Ramos (cell line): ENCODE data around the gene UMAD1.

Source experiments
- in situ Hi-C: fragments of 300-500 bp; cut with MboI; formaldehyde crosslinking; loops from one replicate; pipeline ENCODE4 v1.14.3; 2022; ENCODE audit warnings: low sequenced_read_pairs; ENCODE audit not compliant: unreplicated experiment

The UMAD1 gene

DNA sequence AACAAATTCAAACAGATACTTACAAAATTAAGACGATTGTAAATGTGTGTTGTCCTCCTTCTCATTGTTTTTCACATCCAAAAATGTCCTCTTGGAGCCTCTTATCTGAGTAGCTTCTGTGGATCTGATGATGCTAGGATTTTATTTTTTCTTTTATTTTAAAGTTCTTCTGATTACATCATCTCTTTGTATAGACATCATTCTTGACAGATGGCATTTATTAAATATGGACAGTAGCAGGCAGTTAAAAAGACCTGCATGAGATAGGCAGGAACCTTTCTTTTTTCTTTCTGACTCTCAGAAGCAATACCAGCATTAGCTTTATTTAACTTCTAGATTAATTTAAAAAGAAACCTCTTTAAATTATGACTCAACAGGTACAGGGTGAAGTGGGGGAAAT, 77.9 kb downstream of the UMAD1 start, which contains the start of gene RPA3:
Gene RPA3 (minus strand): TSS at position 116 of the 400 bp plus-strand sequence. CDS start 78,189 bp downstream, outside the sequence.
- in situ Hi-C loops, result no loop called here

DNA sequence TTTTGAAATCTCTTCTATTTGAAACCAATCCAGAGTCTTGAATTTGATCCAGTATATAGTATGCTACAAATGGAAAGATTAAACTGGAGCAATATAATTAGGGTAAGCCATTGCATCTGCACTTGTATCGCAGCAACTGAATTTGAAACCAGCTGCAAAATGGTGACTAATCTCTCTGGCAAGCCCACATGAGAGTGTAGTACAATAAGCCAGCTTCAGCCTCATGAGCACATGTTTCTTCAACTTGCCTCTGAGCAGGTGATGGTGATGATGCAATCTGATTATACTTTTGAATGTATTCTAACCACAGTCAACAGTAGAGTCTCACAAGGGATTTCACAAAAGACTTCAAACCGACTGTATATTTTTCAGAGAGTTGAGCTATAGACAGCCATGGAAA, 78.7 kb downstream of the UMAD1 start:
- in situ Hi-C loops, result no loop called here

DNA sequence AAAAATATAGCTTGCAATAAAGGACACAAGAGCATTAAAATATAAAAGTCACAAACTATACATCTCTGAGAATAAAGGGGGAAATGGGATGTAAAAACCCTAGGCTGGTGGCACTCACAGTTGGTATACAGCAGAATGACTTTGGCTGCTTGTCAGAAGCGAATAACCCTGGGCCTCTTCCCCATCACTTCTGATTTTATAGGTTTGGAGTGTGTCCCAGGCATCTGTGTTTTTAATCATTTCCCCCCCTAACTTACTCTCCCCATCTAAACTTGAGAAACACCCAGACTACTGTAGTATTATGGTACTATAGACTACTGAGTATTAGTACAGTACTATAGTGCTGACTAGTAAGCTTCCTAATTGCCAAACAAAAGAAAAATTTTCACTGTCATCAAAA, 79.6 kb downstream of the UMAD1 start:
- in situ Hi-C loops, result no loop called here

DNA sequence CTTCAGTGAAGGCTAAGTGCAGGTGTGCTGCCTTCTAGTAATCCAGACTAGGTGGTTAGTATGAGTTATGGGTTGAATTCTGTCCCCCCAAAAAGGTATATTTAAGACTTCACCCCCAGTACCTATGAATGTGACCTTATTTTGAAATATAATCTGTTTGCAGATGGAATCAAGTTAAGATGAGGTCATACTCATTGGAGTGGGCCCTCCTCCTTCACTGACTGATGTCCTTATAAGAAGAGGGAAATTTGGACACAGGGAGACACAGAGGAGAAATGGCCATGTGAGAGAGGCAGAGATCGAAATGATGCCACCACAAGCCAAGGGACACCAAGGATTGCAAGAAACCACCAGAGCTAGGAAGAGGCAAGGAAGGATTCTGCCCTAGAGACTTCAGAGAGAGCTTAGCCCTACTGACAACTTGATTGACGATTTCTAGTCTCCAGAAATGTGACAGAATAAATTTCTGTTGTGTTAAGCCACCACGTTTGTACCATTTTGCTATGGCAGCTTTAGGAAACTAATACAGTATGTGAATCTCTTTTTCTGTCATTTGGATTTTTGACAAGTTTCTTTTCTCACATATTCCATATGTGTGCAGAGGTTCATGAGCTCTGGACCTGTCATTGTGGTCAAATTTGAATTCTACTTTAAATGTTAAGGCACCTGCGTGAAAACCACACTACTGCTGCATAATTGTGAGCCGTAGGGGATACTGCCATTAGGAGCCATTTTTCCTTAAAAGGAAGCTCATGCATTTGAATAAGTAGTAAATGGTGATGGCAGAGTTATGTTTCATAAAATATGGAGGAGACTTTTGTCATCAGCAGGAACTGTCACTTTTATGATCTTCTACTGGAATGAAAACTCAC, 80.4 kb downstream of the UMAD1 start:
- in situ Hi-C loops, result no loop called here

DNA sequence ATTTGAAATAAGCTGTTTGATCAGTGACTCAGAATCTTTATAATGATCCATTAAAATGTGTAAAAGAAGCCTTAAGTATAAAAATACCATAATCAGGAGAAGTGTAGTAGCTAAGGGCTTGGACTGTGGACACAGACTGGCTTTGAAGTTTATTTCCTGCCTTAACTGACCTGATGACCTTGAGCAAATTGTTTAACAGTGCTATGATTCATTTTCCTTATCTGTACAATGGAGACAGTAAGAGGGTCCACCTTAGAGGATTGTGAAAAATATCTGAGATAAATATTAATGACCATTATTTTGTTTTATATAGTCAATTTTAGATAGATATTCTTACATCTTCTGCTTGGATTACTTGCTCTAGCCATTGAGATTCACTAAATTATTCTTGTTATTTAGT, 91.2 kb downstream of the UMAD1 start:
- in situ Hi-C loops, result no loop called here

DNA sequence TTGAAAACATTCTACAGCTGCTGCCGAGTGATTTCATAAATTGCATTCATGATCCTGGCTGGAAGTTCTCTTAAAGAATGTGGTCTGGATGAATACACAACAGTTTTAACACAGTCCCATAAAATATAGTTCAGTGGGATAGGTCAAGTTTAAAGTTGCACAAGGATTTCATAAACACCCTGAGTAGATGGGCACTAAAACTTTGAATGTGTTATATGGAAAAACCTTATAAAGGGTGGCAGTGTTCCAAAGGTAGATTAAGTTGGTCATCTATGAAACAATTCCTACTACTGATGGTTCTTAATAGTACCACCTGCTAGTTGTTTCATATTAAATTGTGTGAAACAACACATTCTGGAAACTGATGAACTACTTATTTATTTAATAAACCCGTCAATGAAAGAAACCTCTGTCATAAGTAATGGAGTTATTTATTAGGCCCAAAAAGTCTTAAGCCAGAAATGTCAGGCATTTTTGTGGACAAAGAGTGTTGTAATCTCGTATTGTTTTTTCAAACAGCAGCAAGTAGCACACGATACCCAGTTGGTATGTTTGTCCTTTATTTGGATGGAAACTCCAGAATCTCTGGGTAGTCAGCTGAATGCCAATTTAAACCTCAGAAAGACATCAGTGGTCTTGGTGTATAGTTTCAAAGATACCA, 92.2 kb downstream of the UMAD1 start:
- in situ Hi-C loops, result no loop called here

DNA sequence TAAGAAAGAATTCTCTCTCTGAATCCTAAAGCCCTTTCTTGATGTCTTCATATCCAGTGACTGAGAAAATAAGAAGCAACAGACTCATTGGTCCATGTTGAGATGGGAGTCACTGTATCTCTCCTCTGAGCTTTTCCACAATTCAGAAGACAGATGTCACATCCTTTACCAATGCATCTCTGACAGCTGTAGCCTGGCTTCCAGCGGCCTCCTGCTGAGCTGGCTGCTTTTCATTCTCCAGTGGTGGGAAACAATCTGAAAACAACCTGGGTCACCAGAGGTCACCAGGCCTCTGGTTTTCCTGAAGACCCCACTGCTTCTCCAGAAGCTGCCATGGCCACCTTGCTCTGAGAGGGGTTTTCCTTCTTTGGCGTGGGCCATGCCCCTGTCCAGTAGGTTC, 96.1 kb downstream of the UMAD1 start:
- in situ Hi-C loops, result no loop called here

DNA sequence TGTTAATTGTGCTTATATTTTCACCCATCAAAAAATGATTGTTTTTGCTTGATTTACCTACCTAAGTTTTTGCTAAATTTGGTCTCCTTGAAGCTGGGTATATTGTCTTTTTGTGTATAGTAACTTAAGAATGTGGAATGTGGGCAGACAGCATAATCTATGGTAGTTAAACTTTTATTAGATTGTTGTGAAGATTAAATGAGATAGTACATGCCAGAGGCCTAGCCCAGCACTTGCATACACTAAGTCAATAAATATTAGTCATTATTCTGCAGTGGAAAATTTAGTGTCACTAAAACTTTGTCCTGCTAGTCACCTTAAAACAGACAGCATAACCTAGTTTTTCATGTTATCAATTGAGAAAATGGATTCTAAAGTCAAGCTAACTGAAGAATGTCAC, 97.1 kb downstream of the UMAD1 start:
- in situ Hi-C loops, result no loop called here

DNA sequence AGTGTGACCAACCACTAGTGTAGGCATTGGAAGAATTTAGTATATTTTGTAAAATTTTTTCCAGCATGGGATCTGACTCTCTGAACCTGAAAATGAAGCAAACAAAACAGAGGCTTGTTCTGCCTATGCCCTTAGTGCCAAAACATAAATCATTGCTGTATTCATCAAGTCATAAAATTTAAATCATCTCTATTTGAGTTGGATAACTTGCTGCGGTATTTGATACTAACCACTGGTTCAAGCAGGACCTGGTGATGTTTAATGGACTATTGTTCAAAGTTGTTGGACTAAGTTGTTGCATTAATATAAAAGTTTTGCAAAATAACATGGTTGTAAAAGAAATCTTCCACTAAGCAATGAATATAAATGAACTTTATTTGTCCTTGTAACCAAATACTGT, 97.6 kb downstream of the UMAD1 start:
- in situ Hi-C loops, result no loop called here

DNA sequence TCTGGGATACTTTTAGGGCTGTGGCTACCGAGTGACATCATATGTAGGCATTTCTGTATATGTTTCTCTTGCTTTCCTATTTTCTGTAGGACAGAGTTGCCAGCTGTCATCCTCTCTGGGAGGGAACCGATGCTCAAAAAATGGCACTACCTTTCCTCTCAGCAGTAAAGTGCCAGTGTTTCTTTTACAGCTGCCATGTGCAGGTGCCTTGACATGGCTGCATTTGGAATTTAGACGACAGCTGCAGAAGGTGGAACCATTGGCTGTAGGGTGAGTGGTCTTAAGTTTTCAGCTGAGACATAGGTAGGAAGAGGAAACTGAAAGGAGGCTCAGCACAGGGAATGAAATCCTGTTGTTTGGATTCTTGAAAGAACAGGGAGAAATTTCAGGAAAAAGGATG, 98.1 kb downstream of the UMAD1 start:
- in situ Hi-C loops, result no loop called here

DNA sequence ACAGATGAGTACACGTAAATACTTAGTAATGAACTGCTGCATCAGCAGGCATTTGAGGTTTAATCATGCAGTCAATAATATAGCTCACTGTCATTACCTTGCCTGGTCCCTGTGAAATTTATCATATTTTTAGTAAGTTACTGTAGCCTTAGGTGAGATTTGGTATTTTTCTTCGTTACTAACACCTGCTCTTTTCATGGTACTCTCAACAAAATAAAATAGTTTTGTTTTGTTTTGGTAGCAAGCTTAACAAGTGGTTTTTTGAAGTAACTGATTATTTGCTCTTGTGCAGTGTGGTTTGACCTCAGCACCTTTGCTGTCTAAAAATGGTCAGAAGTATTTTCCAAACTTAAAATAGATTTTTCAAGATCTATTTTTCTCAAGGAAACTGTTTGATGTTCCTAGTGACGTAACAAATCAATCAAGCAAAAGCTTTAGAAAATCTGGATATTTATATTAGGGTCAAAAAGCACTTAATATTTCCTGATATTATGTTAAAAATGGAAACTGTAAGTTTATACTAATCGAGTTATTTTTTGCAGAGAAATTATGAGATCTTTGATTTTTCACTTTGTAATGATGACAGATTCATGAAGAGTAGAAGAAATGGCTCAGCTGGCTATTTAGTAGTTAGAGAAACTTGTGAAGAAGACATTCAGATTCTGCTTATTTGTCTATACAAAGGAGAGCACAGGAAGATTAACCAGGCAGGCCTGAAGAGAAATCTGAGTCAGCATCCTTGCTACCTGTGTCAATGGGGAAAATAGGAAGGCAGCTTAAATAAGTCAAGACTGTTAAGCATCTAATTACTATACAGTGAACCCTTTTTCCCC, 98.9 kb downstream of the UMAD1 start:
- in situ Hi-C loops, result no loop called here

DNA sequence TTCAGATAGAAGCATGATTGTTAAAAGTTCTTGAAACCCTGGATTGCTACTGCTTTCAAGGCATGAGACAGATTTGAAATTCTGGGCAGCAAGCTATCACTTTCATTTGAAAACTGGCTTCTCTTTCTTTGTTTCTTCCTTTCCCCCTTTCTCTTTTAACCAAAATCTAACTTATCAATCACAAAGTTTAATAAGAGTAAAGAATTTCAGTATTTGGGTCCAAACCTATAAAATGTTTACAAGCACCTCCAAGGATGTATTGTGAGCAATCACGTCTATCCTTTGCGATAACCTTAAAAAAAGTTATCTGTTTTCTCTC, 99.4 kb downstream of the UMAD1 start:
- in situ Hi-C loops, result no loop called here

DNA sequence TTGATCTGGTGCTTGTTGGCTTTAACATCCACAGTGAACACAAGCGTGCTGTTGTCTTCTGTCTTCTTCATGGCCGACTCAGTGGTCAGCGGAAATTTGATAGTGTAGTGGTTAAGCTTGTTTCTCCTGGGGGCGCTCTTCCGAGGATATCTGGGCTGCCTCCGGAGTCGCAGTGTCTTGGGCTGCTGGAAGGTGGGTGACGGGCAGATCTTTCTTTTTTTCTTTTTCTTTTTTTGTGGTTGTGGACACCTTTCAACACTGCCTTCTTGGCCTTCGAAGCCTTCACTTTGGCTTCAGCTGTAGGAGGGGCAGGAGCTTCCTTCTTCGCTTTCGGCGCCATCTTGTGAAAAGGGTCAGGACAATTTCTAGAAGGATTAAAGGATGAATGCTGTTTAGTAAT, 101.7 kb downstream of the UMAD1 start:
- in situ Hi-C loops, result no loop called here

DNA sequence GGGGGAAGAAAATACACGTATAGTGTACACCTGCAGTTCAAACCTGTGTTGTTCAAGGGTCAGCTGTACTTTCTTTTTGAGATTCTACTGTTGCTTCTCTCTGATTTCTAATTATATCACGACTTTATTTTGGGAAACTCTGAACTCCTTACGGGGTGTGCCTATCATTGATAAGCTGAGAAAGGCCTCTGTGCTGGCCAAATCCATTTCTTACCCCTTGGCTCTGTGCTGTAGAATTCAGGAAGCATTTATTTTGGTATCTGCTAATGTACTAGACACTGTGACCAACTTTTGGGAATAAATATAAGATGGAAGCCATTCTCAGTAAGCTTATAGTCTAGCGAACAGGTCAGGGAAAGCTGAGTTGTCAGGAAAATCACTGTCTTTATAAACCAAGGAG, 104.7 kb downstream of the UMAD1 start:
- in situ Hi-C loops, result no loop called here

DNA sequence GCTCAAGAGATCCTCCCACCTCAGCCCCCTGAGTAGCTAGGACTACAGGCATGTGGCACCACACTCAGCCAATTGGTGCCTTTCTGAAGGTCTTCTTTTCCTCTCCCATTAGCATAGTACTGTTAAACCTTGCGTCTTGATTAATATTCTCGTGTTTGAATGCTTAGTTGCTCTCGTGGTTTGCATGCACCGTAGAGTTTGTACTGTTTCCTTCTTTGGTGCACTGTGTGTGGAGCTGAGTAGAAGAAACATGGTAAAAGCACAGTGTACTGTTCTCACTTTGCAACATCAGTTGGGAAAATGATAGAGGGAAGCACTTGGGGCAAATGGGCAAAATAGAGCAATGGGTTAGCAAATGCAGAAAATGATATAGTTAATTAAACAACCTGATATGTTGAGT, 105.4 kb downstream of the UMAD1 start:
- in situ Hi-C loops, result no loop called here

DNA sequence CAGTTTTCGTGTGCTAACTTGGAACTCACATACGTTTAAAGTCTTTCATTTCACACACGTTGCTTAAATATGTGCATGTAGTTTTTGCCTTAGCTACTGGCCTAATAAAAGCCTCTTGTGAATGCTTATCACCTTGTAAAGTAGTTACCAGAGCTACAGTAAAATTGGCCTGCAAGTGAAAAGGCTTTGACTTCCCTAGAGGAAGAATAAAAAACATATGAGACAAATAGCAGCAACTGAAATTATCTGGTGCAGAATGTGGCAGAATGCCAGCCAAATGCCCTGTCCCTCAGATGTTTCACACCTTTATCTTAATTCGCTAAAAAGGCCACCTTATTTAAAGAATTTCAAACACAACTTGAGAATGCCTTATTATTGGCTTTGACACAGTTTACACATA, 105.9 kb downstream of the UMAD1 start:
- in situ Hi-C loops, result no loop called here

DNA sequence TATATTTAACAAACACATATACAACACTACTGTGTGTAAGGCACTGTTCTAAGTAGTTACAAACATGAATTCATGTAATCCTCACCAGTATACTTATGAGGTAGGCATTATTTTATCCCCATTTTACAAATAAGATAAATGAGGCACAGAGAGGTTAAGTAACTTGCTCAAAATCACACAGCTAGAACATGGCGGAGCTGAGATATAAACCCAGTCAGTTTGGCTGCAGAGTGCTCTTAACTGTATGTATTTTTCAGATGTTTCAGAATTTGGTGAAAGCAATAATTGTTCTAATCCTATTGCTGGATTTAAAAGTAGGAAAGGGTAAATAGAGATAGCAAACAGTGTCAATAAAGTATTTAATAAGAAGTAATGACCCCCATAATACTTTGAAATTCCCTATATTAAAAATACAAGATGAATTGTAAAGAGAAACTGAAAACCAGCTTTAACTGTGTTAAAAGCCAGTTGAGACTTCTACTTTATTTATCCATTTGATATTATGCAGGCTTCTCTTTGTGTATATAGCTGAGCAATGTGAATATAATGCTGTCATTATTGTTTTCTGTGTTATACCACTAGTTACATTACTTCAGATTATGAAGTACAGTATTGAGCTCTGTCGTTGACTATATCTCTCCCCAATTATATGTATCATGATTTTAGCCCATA, 110.2 kb downstream of the UMAD1 start:
- in situ Hi-C loops, result no loop called here

DNA sequence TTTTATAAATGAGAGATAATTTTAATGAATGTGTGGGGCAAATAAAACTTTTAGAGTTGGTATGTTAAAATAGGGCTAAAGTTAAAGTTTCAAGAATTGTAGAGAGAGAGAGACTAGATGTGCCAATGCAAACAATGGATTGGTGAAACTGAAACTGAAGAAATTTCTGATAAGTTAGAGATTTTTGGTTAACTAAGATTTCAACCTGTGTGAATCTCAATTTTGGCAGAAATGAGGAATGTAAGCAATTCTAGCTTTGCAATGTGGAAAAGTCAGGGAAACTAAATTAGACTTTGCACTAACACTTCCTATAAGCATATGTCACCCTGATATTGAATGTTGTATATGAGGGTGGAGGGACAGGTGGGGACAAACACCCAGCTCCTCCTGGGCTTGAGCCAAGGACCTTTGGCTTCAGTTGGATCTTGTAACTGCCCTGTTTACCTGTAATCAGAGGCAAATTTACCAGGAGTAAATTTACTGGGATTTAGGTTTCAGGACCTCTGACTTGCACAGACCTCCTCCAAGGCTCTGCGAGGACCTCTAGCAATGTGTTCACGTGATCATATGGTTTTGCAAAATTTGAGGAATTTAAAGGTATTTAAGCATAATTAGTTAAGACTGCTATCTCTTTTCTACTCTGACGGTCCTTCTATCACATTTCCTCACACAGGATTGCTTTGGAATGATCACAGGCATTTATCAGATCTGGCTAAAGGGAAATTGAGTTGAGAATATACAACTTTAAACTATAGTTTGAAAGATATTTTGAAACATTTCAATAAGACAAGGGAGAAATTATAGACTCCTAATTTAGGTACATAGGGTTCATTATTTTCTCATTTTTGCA, 110.9 kb downstream of the UMAD1 start:
- in situ Hi-C loops, result no loop called here

DNA sequence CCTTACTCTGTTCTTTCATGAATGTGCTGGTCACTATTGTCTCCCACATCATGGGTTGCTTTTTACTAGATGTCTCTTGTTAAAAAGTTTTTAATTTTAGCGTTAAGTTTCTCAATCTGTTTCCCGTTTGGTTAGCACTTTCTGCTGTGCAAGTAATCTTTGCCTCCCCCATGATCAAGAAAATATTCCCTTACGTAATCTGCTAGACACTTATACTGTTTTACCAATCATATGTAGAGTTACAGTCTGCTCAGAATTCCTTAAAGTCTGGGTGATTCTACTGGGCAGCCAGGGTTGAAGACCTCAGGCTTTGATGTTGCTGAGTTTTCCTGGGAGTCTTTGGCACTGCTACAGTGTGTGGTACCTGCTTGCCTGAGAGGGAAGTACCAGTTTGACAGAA, 116.0 kb downstream of the UMAD1 start:
- in situ Hi-C loops, result no loop called here

DNA sequence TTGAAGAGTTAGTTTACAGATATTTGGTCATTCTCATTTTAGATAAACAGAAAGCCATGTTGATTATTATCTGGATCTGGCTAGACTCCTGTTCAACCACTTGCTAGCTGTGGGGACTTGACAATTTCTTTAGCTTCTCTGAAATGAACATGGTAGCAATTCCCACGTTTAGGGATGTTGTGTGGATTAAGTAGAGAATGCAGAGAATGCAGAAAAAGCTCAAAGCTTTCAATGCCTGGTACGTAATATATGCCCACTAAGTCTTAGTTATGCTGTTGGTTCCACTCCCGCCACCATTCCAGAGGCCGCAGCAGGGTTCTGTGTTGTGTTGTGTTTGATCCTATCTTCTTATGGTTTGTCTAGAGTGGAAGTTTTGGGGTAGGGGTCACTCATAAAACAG, 117.0 kb downstream of the UMAD1 start:
- in situ Hi-C loops, result no loop called here
